GM18508 (cell line): ENCODE data around the gene PGLYRP3.

Experiments
- ATAC-seq: cut with Tn5 transposase; IDR thresholded peaks from one replicate; pipeline ENCODE4 v1.9.1; 2021; ENCODE audit warnings: moderate number of reproducible peaks; ENCODE audit not compliant: insufficient read depth, unreplicated experiment

Gene PGLYRP3

GRCh38 chr1:153265457-153265856 is 47.3 kb downstream of the PGLYRP3 start:
- no peak for ATAC-seq

- no peak for ATAC-seq
Measured at GRCh38 chr1:153262462-153263157, 50.1 kb downstream of the PGLYRP3 start.

GRCh38 chr1:153262070-153262366 is 50.7 kb downstream of the PGLYRP3 start:
- no peak for ATAC-seq

GRCh38 chr1:153261281-153262069 is 51.3 kb downstream of the PGLYRP3 start:
- no peak for ATAC-seq

- ATAC-seq = no peak
Measured at GRCh38 chr1:153260585-153261280, 52.0 kb downstream of the PGLYRP3 start.

- ATAC-seq = no peak
Measured at GRCh38 chr1:153259387-153259786, 53.4 kb downstream of the PGLYRP3 start, which contains the start of gene LORICRIN. TSS of gene LORICRIN (plus strand) at chr1:153259687. CDS start at chr1:153260950, 1,263 bp downstream.

GRCh38 chr1:153253693-153254092 is 59.1 kb downstream of the PGLYRP3 start:
- no peak for ATAC-seq

- ATAC-seq = no peak
Measured at GRCh38 chr1:153253076-153253475, 59.7 kb downstream of the PGLYRP3 start.

GRCh38 chr1:153251988-153252387 is 60.8 kb downstream of the PGLYRP3 start:
- no peak for ATAC-seq

- no peak for ATAC-seq
Measured at GRCh38 chr1:153251562-153251961, 61.2 kb downstream of the PGLYRP3 start.

GRCh38 chr1:153251087-153251486 is 61.7 kb downstream of the PGLYRP3 start:
- ATAC-seq = no peak

- ATAC-seq = no peak
Measured at GRCh38 chr1:153250166-153250565, 62.6 kb downstream of the PGLYRP3 start.

- no peak for ATAC-seq
Measured at GRCh38 chr1:153248176-153248879, 64.4 kb downstream of the PGLYRP3 start.
